ENCODE measurements around the gene MAGI2. TPM values are rescaled to one million over a fixed set of nuclear protein-coding genes. Genes with fewer than 3 reads are reported as not detected.

Gene MAGI2
- total RNA-seq, 2 donors from 2014 or later, result 3.9 to 10.5 TPM

- TF ChIP-seq POLR2A (IDR thresholded peaks at IDR 0.05) (no peak), CTCF (IDR thresholded peaks at IDR 0.05) (no peak)
- Histone ChIP-seq H3K27ac (no peak overlapping the region), H3K4me1 (no peaks in the 10 kb centered on the region), H3K27me3 (no peaks in the 10 kb centered on the region), H3K9me3 (no peaks in the 10 kb centered on the region), H3K36me3 (replicated peaks in 1 of 2; ENCODE audit: insufficient read depth in 1 of 2, low read depth in 2 of 2) (no peaks in the 10 kb centered on the region), H3K4me3 (no peak overlapping the region)
- no peak for DNase-seq
- intact Hi-C loops (cut with DNase I), result no loop called here
- WGBS, 2 donors, result 42 to 58% methylated on average over 3 of the region's 3 CpGs
- ATAC-seq, result no peak
Measured at GRCh38 chr7:79459381-79459780, 5.9 kb upstream of the MAGI2 start.

GRCh38 chr7:79458796-79459195 lies 5.3 kb upstream of the MAGI2 start:
- H3K9me3 ChIP-seq, result no peaks in the 10 kb centered on the region
- H3K36me3 ChIP-seq (replicated peaks in 1 of 2; ENCODE audit: insufficient read depth in 1 of 2, low read depth in 2 of 2), result no peaks in the 10 kb centered on the region
- H3K4me3 ChIP-seq, result no peak overlapping the region
- H3K4me1 ChIP-seq, result peaks cover 4% of the 10 kb centered on the region
- no peaks in the 10 kb centered on the region for H3K27me3 ChIP-seq
- intact Hi-C loops (cut with DNase I), result no loop called here
- ATAC-seq (no peak), DNase-seq (no peak)
- no peak for TF ChIP-seq POLR2A (IDR thresholded peaks at IDR 0.05)
- TF ChIP-seq CTCF (IDR thresholded peaks at IDR 0.05), result no peak
- no peak overlapping the region for H3K27ac ChIP-seq

GRCh38 chr7:79455173-79455790 lies 1.8 kb upstream of the MAGI2 start:
- 56 to 59% methylated on average over 5 of the region's 5 CpGs for WGBS, 2 donors
- ATAC-seq, result no peak
- H3K27ac ChIP-seq, result no peak overlapping the region
- no peaks in the 10 kb centered on the region for H3K9me3 ChIP-seq
- H3K4me3 ChIP-seq, result no peak overlapping the region
- no peaks in the 10 kb centered on the region for H3K27me3 ChIP-seq
- TF ChIP-seq CTCF (IDR thresholded peaks at IDR 0.05) (no peak), POLR2A (IDR thresholded peaks at IDR 0.05) (no peak)
- peaks cover 25% of the 10 kb centered on the region for H3K4me1 ChIP-seq
- DNase-seq, result no peak
- intact Hi-C loops (cut with DNase I), result no loop called here
- no peaks in the 10 kb centered on the region for H3K36me3 ChIP-seq (replicated peaks in 1 of 2; ENCODE audit: insufficient read depth in 1 of 2, low read depth in 2 of 2)

GRCh38 chr7:79454361-79454960 lies 994 bp upstream of the MAGI2 start:
- TF ChIP-seq CTCF (IDR thresholded peaks at IDR 0.05), result no peak
- TF ChIP-seq POLR2A (IDR thresholded peaks at IDR 0.05), result no peak
- Histone ChIP-seq H3K4me3 (no peak overlapping the region), H3K9me3 (no peaks in the 10 kb centered on the region), H3K36me3 (replicated peaks in 1 of 2; ENCODE audit: insufficient read depth in 1 of 2, low read depth in 2 of 2) (no peaks in the 10 kb centered on the region), H3K27me3 (no peaks in the 10 kb centered on the region), H3K4me1 (peaks cover 25% of the 10 kb centered on the region), H3K27ac (peak overlapping the region; percentile 21 to 72 (median 56))
- peak; percentile 27 for ATAC-seq
- intact Hi-C loops (cut with DNase I), result no loop called here
- 5 to 10% methylated on average over 24 of the region's 24 CpGs for WGBS, 2 donors
- DNase-seq, result peak in 1 of 4 donors; percentile 17

- WGBS, 2 donors, result 0 to 3% methylated on average over 4 to 6 of the region's 6 CpGs
- peaks cover 25% of the 10 kb centered on the region for H3K4me1 ChIP-seq
- no peak for TF ChIP-seq POLR2A (IDR thresholded peaks at IDR 0.05)
- H3K4me3 ChIP-seq, result peak overlapping the region in 1 of 2 donors; percentile 17
- intact Hi-C loops (cut with DNase I), result no loop called here
- no peaks in the 10 kb centered on the region for H3K9me3 ChIP-seq
- H3K36me3 ChIP-seq (replicated peaks in 1 of 2; ENCODE audit: insufficient read depth in 1 of 2, low read depth in 2 of 2), result no peaks in the 10 kb centered on the region
- H3K27me3 ChIP-seq, result no peaks in the 10 kb centered on the region
- no peak for ATAC-seq
- peak overlapping the region in 3 of 4 donors; percentile 48 to 72 (median 63) for H3K27ac ChIP-seq
- no peak for DNase-seq
Measured at GRCh38 chr7:79453266-79453557, 255 bp downstream of the MAGI2 start.

All from body of pancreas (tissue), 4 donors.